HepG2 (cell line): ENCODE measurements around the gene TMEM39B. TPM values are rescaled to one million over a fixed set of nuclear protein-coding genes. Genes with fewer than 3 reads are reported as not detected.

Source experiments
- ATAC-seq: fragments of 200-7000 bp; cut with Tn5 transposase; 3 replicates; pipeline ENCODE4 v1.9.1; 2020; ENCODE audit warnings: mild to moderate bottlenecking, moderate library complexity
- BruUV-seq: library from RNA; stranded (reverse); fragments of 400-500 nt; replicated peaks from 2 replicates; lab custom pipeline; 2021; lab: Mats Ljungman, UMichigan
- CTCF ChIA-PET: fragments of 300-600 bp; formaldehyde crosslinking; extraction: SDS; loops from one replicate; lab custom pipeline; 2021; ENCODE audit warnings: low total read pairs, inconsistent platforms, low intra/inter-chr PET ratio; lab: Yijun Ruan, JAX
- POLR2A ChIA-PET: fragments of 350-600 bp; sonication (Branson Sonifier 250); formaldehyde crosslinking; loops from one replicate; lab custom pipeline; 2020; ENCODE audit warnings: antibody characterized with exemption, inconsistent platforms; lab: Yijun Ruan, JAX
- DNase-seq: peaks from one replicate; pipeline ENCODE4 v3.0.0-alpha.2; 2015; ENCODE audit warnings: low spot score
- FAIRE-seq: peaks from 3 replicates; lab custom pipeline; 2011; peaks lifted over from hg19 to GRCh38; lab: Jason Lieb, UNC
- H2AFZ ChIP-seq: one replicate; pipeline ENCODE4 v1.6.1; 2011; ENCODE audit warnings: low read length, inconsistent platforms
- H3K27ac ChIP-seq: fragments of 300-600 bp; 3 replicates; pipeline ENCODE4 v1.8.0; 2011; ENCODE audit warnings: mixed run types, mild to moderate bottlenecking, mixed read lengths, low read length, inconsistent platforms; ENCODE audit not compliant: insufficient read depth; ENCODE audit errors: extremely low read length
- H3K27me3 ChIP-seq, 2 experiments: fragments of 200-600 bp in 1 of 2; 2 replicates in 1 of 2; 3 replicates in 1 of 2; pipeline versions ENCODE4 v1.6.0 to v1.8.0; 2011; ENCODE audit warnings: low read length in 2 of 2, mild to moderate bottlenecking in 2 of 2, moderate library complexity in 2 of 2, inconsistent platforms in 1 of 2; ENCODE audit not compliant: insufficient read depth in 2 of 2, control insufficient read depth in 1 of 2
- H3K36me3 ChIP-seq, 2 experiments: fragments of 200-600 bp in 1 of 2; replicated peaks in 1 of 2; 2 replicates in 1 of 2; 3 replicates in 1 of 2; pipeline versions ENCODE4 v1.5.1 to v1.8.0; 2011; ENCODE audit warnings: low read length in 2 of 2, inconsistent platforms in 1 of 2; ENCODE audit not compliant: insufficient read depth in 2 of 2, control insufficient read depth in 1 of 2
- H3K4me1 ChIP-seq: 2 replicates; pipeline ENCODE4 v1.5.1; 2012; ENCODE audit warnings: low read length, inconsistent platforms; ENCODE audit not compliant: insufficient read depth
- H3K4me2 ChIP-seq: 2 replicates; pipeline ENCODE4 v1.6.0; 2011; ENCODE audit warnings: low read depth, low read length, inconsistent platforms
- H3K4me3 ChIP-seq, 3 experiments: fragments of 200-600 bp in 1 of 3; sonication (generic), shearing (Covaris generic) in 1 of 3; replicated peaks in 1 of 3; 2 replicates each; pipeline ENCODE4 v1.5.1; 2011 to 2016; ENCODE audit warnings: low read length in 3 of 3, inconsistent platforms in 2 of 3, low read depth in 2 of 3, mild to moderate bottlenecking in 2 of 3, control low read depth in 1 of 3, mixed read lengths in 1 of 3; ENCODE audit not compliant: insufficient read depth in 1 of 3
- H3K79me2 ChIP-seq: one replicate; pipeline ENCODE4 v1.6.1; 2011; ENCODE audit warnings: low read length, inconsistent platforms; ENCODE audit not compliant: insufficient read depth
- H3K9ac ChIP-seq: 2 replicates; pipeline ENCODE4 v1.6.0; 2011; ENCODE audit warnings: mild to moderate bottlenecking, low read depth, low read length, inconsistent platforms; ENCODE audit not compliant: insufficient read depth
- H3K9me3 ChIP-seq: 2 replicates; pipeline ENCODE4 v1.5.1; 2012; ENCODE audit warnings: mild to moderate bottlenecking, low read length
- H4K20me1 ChIP-seq: 2 replicates; pipeline ENCODE4 v1.6.0; 2011; ENCODE audit warnings: inconsistent platforms, mild to moderate bottlenecking, low read length, moderate library complexity; ENCODE audit not compliant: insufficient read depth
- ELF4 ChIP-seq: sonication (generic); formaldehyde crosslinking; IDR thresholded peaks from 2 replicates; pipeline ENCODE4 v1.5.0; 2020; ENCODE audit warnings: missing genetic modification reagents, mild to moderate bottlenecking, moderate library complexity, borderline replicate concordance
- ZNF121 ChIP-seq: sonication (generic); formaldehyde crosslinking; IDR thresholded peaks from 2 replicates; pipeline ENCODE4 v1.5.0; 2020; ENCODE audit warnings: mild to moderate bottlenecking, missing genetic modification reagents
- ZNF441 ChIP-seq: sonication (generic); formaldehyde crosslinking; IDR thresholded peaks from 2 replicates; pipeline ENCODE4 v1.7.0; 2021; ENCODE audit warnings: missing genetic modification reagents, borderline replicate concordance
- WGBS: methylation state at CpG from one replicate; pipeline ENCODE4 v1.1.6; 2017; ENCODE audit warnings: low lambda C conversion rate; 5-methylcytosine and 5-hydroxymethylcytosine counted together
- in situ Hi-C: cut with HindIII; loops from 2 replicates; pipeline ENCODE4 v1.10.0; 2017; ENCODE audit warnings: low pct_unique_long_range_greater_than_20kb; ENCODE audit not compliant: extremely low pct_ligation_motif_present
- intact Hi-C: fragments of 100-400 bp; cut with micrococcal nuclease; formaldehyde crosslinking; loops from one replicate; pipeline ENCODE4 v1.10.0; 2022; ENCODE audit not compliant: unreplicated experiment
- polyA plus RNA-seq, 8 experiments: library from polyadenylated mRNA; depleted of rRNA in 3 of 8; stranded (reverse) in 7 of 8; unstranded in 1 of 8; fragments of >200 nt; fragmentation: Illumina TruSeq in 4 of 8; extraction: Trizol in 4 of 8; gene quantifications; 2 replicates each; pipeline versions ENCODE4 v1.2.1 to v1.2.3, GENCODE V29; 2011 to 2016; ENCODE audit warnings: low read depth in 4 of 8, missing spikeins in 1 of 8, mixed read lengths in 1 of 8; ENCODE audit not compliant: insufficient read depth in 1 of 8
- total RNA-seq, 5 experiments: library from RNA; depleted of rRNA; stranded (reverse); fragments of >200 nt; fragmentation: Illumina TruSeq; extraction: Trizol; gene quantifications; 2 replicates each; pipeline ENCODE4 v1.2.3, GENCODE V29; 2016; ENCODE audit warnings: low read depth in 1 of 5
- TF ChIP-seq, protein P1 (sequence below): sonication (generic); formaldehyde crosslinking; IDR thresholded peaks from 2 replicates; pipeline ENCODE4 v1.5.1; 2020; ENCODE audit warnings: missing genetic modification reagents, mild to moderate bottlenecking, borderline replicate concordance
- TF ChIP-seq, protein P2 (sequence below): sonication (generic); formaldehyde crosslinking; IDR thresholded peaks from 2 replicates; pipeline ENCODE4 v1.5.1; 2020; ENCODE audit warnings: mild to moderate bottlenecking, missing genetic modification reagents, borderline replicate concordance
- TF ChIP-seq, protein P3 (sequence below): sonication (generic); formaldehyde crosslinking; IDR thresholded peaks from 2 replicates; pipeline ENCODE4 v1.4.0; 2020; ENCODE audit warnings: missing genetic modification reagents

TMEM39B gene
- total and polyA plus RNA-seq, 2 of the 13 experiments (the other 11 are each of a cell fraction or from before 2014, with no cell fraction given), result 4.9 to 10.4 TPM

DNA sequence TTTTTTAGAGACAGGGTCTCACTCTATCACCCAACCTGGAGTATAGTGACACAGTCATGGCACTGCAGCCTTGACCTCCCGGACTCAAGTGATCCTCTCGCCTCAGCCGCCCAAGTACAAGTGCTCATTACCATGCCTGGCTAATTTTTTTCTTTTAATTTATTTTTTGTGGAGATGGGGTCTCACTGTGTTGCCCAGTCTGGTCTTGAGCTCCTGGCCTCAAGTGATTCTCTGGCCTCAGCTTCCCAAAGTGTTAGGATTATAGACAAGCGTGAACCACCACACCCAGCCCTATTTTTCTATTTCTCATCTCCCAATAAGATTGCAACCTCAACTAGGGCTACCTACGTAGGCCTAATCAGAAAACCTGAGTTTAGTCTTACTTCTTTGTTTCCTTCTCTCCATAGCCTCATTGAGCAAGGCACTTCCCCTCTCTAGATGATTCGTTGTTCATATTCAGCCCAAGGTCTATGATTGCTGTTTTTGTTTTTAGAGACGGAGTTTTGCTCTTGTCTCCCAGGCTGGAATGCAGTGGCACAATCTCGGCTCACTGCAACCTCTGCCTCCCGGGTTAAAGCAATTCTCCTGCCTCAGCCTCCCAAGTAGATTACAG, 34.0 kb downstream of the TMEM39B start:
- TF ChIP-seq, protein P1, sequence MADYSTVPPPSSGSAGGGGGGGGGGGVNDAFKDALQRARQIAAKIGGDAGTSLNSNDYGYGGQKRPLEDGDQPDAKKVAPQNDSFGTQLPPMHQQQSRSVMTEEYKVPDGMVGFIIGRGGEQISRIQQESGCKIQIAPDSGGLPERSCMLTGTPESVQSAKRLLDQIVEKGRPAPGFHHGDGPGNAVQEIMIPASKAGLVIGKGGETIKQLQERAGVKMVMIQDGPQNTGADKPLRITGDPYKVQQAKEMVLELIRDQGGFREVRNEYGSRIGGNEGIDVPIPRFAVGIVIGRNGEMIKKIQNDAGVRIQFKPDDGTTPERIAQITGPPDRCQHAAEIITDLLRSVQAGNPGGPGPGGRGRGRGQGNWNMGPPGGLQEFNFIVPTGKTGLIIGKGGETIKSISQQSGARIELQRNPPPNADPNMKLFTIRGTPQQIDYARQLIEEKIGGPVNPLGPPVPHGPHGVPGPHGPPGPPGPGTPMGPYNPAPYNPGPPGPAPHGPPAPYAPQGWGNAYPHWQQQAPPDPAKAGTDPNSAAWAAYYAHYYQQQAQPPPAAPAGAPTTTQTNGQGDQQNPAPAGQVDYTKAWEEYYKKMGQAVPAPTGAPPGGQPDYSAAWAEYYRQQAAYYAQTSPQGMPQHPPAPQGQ (CRISPR knock-in tag), result no peak
- TF ChIP-seq ZNF121 (peak; percentile 78), ELF4 (no peak), ZNF441 (peak; percentile 87; the same call in 1 of the 2 replicates)
- TF ChIP-seq, protein P2, sequence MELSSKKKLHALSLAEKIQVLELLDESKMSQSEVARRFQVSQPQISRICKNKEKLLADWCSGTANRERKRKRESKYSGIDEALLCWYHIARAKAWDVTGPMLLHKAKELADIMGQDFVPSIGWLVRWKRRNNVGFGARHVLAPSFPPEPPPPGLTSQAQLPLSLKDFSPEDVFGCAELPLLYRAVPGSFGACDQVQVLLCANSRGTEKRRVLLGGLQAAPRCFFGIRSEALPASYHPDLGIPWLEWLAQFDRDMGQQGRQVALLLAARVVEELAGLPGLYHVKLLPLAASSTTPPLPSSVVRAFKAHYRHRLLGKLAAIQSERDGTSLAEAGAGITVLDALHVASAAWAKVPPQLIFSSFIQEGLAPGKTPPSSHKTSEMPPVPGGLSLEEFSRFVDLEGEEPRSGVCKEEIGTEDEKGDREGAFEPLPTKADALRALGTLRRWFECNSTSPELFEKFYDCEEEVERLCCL (CRISPR knock-in tag), result no peak
- TF ChIP-seq, protein P3, sequence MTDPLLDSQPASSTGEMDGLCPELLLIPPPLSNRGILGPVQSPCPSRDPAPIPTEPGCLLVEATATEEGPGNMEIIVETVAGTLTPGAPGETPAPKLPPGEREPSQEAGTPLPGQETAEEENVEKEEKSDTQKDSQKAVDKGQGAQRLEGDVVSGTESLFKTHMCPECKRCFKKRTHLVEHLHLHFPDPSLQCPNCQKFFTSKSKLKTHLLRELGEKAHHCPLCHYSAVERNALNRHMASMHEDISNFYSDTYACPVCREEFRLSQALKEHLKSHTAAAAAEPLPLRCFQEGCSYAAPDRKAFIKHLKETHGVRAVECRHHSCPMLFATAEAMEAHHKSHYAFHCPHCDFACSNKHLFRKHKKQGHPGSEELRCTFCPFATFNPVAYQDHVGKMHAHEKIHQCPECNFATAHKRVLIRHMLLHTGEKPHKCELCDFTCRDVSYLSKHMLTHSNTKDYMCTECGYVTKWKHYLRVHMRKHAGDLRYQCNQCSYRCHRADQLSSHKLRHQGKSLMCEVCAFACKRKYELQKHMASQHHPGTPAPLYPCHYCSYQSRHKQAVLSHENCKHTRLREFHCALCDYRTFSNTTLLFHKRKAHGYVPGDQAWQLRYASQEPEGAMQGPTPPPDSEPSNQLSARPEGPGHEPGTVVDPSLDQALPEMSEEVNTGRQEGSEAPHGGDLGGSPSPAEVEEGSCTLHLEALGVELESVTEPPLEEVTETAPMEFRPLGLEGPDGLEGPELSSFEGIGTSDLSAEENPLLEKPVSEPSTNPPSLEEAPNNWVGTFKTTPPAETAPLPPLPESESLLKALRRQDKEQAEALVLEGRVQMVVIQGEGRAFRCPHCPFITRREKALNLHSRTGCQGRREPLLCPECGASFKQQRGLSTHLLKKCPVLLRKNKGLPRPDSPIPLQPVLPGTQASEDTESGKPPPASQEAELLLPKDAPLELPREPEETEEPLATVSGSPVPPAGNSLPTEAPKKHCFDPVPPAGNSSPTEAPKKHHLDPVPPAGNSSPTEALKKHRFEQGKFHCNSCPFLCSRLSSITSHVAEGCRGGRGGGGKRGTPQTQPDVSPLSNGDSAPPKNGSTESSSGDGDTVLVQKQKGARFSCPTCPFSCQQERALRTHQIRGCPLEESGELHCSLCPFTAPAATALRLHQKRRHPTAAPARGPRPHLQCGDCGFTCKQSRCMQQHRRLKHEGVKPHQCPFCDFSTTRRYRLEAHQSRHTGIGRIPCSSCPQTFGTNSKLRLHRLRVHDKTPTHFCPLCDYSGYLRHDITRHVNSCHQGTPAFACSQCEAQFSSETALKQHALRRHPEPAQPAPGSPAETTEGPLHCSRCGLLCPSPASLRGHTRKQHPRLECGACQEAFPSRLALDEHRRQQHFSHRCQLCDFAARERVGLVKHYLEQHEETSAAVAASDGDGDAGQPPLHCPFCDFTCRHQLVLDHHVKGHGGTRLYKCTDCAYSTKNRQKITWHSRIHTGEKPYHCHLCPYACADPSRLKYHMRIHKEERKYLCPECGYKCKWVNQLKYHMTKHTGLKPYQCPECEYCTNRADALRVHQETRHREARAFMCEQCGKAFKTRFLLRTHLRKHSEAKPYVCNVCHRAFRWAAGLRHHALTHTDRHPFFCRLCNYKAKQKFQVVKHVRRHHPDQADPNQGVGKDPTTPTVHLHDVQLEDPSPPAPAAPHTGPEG (CRISPR knock-in tag), result no peak
- ATAC-seq, result no peak
- H3K27ac ChIP-seq, result no peak overlapping the region
- CTCF ChIA-PET, result no interaction called here
- peaks cover 4% of the 10 kb centered on the region; the same call in 1 of the 2 replicates for H4K20me1 ChIP-seq
- H3K4me1 ChIP-seq, result peaks cover 53% of the 10 kb centered on the region
- intact Hi-C loops, result loop anchor here (5.0 kb wide), 1 partner anchor 34 kb away; the partner anchor contains the start of gene TMEM39B
- no peak overlapping the region for H2AFZ ChIP-seq
- no TSS peak for BruUV-seq
- H3K4me2 ChIP-seq, result no peak overlapping the region
- H3K4me3 ChIP-seq, result no peak overlapping the region
- FAIRE-seq, result no peak
- DNase-seq, result no peak
- H3K9ac ChIP-seq, result no peak overlapping the region
- H3K9me3 ChIP-seq, result no peaks in the 10 kb centered on the region
- in situ Hi-C loops, result no loop called here
- POLR2A ChIA-PET, result interaction anchor here (0.9 to 2.9 kb wide), 4 partner anchors 14 to 244 kb away, joined by 3 to 37 read pairs (median 8); partner anchors contain the start of genes CCDC28B and TMEM39B
- WGBS, result 97% methylated on average over 9 of the region's 9 CpGs
- H3K79me2 ChIP-seq, result peaks cover 38% of the 10 kb centered on the region
- 0 out of 5 replicates have a peak, but pooled peaks cover 0 to 5% of the 10 kb centered on the region in 2 experiments for H3K36me3 ChIP-seq
- no peaks in the 10 kb centered on the region; a peak in 1 of 5 replicates for H3K27me3 ChIP-seq
